OCI-LY1 (cell line): ENCODE results near the gene FXYD6.
"Not testable (repeated sequence)": the region's sequence is repeated elsewhere in the genome, so short reads cannot be mapped to it uniquely, and the experiment has no call there.

Experiments used
- H2AFZ ChIP-seq: fragments of 200-600 bp; sonication (generic), shearing (Covaris generic); 2 replicates; pipeline ENCODE4 v1.6.0; 2014; ENCODE audit warnings: antibody characterized with exemption, mild to moderate bottlenecking, low read length
- H3F3A ChIP-seq: fragments of 200-600 bp; sonication (generic), shearing (Covaris generic); 2 replicates; pipeline ENCODE4 v1.6.0; 2014; ENCODE audit warnings: mild to moderate bottlenecking, antibody characterized with exemption, low read length, moderate library complexity; ENCODE audit not compliant: insufficient read depth
- H3K27ac ChIP-seq: fragments of 200-600 bp; sonication (generic); 2 replicates; pipeline ENCODE4 v1.5.1; 2014; ENCODE audit warnings: low read length, mixed run types, mild to moderate bottlenecking, low read depth; ENCODE audit not compliant: poor library complexity, severe bottlenecking
- H3K27me3 ChIP-seq: fragments of 200-600 bp; sonication (generic); 2 replicates; pipeline ENCODE4 v1.6.0; 2014; ENCODE audit warnings: antibody characterized with exemption, mild to moderate bottlenecking, low read length, moderate library complexity; ENCODE audit not compliant: insufficient read depth
- H3K36me3 ChIP-seq: fragments of 200-600 bp; sonication (generic); 2 replicates; pipeline ENCODE4 v1.6.1; 2014; ENCODE audit warnings: mild to moderate bottlenecking, antibody characterized with exemption, low read length, moderate library complexity, mixed read lengths; ENCODE audit not compliant: insufficient read depth
- H3K4me1 ChIP-seq: fragments of 200-600 bp; sonication (generic); 2 replicates; pipeline ENCODE4 v1.5.1; 2014; ENCODE audit warnings: mild to moderate bottlenecking, low read length, moderate library complexity; ENCODE audit not compliant: insufficient read depth, severe bottlenecking
- H3K4me2 ChIP-seq: fragments of 200-600 bp; sonication (generic), shearing (Covaris generic); 2 replicates; pipeline ENCODE4 v1.6.1; 2014; ENCODE audit warnings: low read length
- H3K4me3 ChIP-seq: fragments of 200-600 bp; sonication (generic); 2 replicates; pipeline ENCODE4 v1.5.1; 2014; ENCODE audit warnings: low read length, low read depth, mild to moderate bottlenecking, mixed read lengths; ENCODE audit not compliant: poor library complexity, severe bottlenecking
- H3K79me2 ChIP-seq: fragments of 200-600 bp; shearing (Covaris generic); 2 replicates; pipeline ENCODE4 v1.6.1; 2016; ENCODE audit warnings: mixed run types, low read length, mixed read lengths; ENCODE audit not compliant: insufficient read depth
- H3K9ac ChIP-seq: fragments of 200-600 bp; sonication (generic), shearing (Covaris generic); 2 replicates; pipeline ENCODE4 v1.6.1; 2014; ENCODE audit warnings: mild to moderate bottlenecking, low read length, mixed read lengths
- H3K9me2 ChIP-seq: fragments of 200-600 bp; sonication (generic), shearing (Covaris generic); 2 replicates; pipeline ENCODE4 v1.6.1; 2014; ENCODE audit warnings: low read depth, mild to moderate bottlenecking, low read length, mixed read lengths
- H3K9me3 ChIP-seq: fragments of 200-600 bp; shearing (Covaris generic); 2 replicates; pipeline ENCODE4 v1.6.1; 2014; ENCODE audit warnings: low read length, mixed read lengths
- H4K20me1 ChIP-seq: fragments of 200-600 bp; sonication (generic), shearing (Covaris generic); 2 replicates; pipeline ENCODE4 v1.6.0; 2016; ENCODE audit warnings: mild to moderate bottlenecking, low read length; ENCODE audit not compliant: insufficient read depth
- EZH2 ChIP-seq: fragments of 200-600 bp; sonication (generic), shearing (Covaris generic); IDR thresholded peaks from 2 replicates; pipeline ENCODE4 v1.8.0; 2017; ENCODE audit warnings: borderline replicate concordance, mixed run types, mild to moderate bottlenecking, antibody characterized with exemption, low read length, moderate library complexity, mixed read lengths
- TF ChIP-seq, protein P1 (sequence below): fragments of 200-600 bp; sonication (generic), shearing (Covaris generic); IDR thresholded peaks from 2 replicates; pipeline ENCODE4 v1.5.1; 2017; ENCODE audit warnings: mild to moderate bottlenecking, antibody characterized with exemption, low read length, moderate library complexity, mixed read lengths

FXYD6 gene

GRCh38 chr11:117815262-117815803 is 61.1 kb downstream of the FXYD6 start:
- Histone ChIP-seq H3K27ac (no peak overlapping the region), H3K4me1 (peaks cover 11% of the 10 kb centered on the region), H3K9me2 (no peaks in the 10 kb centered on the region), H3K4me3 (no peak overlapping the region), H2AFZ (no peak overlapping the region), H3K4me2 (no peak overlapping the region; the same call in 1 of the 2 replicates), H3K79me2 (no peaks in the 10 kb centered on the region), H3F3A (no peaks in the 10 kb centered on the region), H3K9ac (no peak overlapping the region), H3K27me3 (no peaks in the 10 kb centered on the region), H4K20me1 (no peaks in the 10 kb centered on the region), H3K9me3 (no peaks in the 10 kb centered on the region), H3K36me3 (no peaks in the 10 kb centered on the region)
- TF ChIP-seq, protein P1, sequence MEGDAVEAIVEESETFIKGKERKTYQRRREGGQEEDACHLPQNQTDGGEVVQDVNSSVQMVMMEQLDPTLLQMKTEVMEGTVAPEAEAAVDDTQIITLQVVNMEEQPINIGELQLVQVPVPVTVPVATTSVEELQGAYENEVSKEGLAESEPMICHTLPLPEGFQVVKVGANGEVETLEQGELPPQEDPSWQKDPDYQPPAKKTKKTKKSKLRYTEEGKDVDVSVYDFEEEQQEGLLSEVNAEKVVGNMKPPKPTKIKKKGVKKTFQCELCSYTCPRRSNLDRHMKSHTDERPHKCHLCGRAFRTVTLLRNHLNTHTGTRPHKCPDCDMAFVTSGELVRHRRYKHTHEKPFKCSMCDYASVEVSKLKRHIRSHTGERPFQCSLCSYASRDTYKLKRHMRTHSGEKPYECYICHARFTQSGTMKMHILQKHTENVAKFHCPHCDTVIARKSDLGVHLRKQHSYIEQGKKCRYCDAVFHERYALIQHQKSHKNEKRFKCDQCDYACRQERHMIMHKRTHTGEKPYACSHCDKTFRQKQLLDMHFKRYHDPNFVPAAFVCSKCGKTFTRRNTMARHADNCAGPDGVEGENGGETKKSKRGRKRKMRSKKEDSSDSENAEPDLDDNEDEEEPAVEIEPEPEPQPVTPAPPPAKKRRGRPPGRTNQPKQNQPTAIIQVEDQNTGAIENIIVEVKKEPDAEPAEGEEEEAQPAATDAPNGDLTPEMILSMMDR: no peak
- TF ChIP-seq EZH2: no peak

- Histone ChIP-seq H2AFZ (no peak overlapping the region), H3K9me2 (no peaks in the 10 kb centered on the region), H3K27me3 (no peaks in the 10 kb centered on the region), H3K9ac (no peak overlapping the region), H3K27ac (no peak overlapping the region), H3K9me3 (no peaks in the 10 kb centered on the region), H3K4me1 (peaks cover 11% of the 10 kb centered on the region), H4K20me1 (no peaks in the 10 kb centered on the region), H3K79me2 (no peaks in the 10 kb centered on the region), H3F3A (no peaks in the 10 kb centered on the region), H3K36me3 (no peaks in the 10 kb centered on the region), H3K4me3 (no peak overlapping the region), H3K4me2 (no peak overlapping the region; the same call in 1 of the 2 replicates)
- TF ChIP-seq, protein P1: no peak
- TF ChIP-seq EZH2: no peak
Measured at GRCh38 chr11:117814766-117815261, 61.6 kb downstream of the FXYD6 start.

- Histone ChIP-seq H3K4me3 (no peak overlapping the region), H3K27ac (no peak overlapping the region), H3K9me2 (no peaks in the 10 kb centered on the region), H3K27me3 (no peaks in the 10 kb centered on the region), H3K9me3 (no peaks in the 10 kb centered on the region), H3K79me2 (no peaks in the 10 kb centered on the region), H3K9ac (no peak overlapping the region), H3K4me1 (peaks cover 11% of the 10 kb centered on the region), H3K36me3 (no peaks in the 10 kb centered on the region), H2AFZ (no peak overlapping the region), H3F3A (no peaks in the 10 kb centered on the region), H4K20me1 (no peaks in the 10 kb centered on the region), H3K4me2 (no peak overlapping the region)
- no peak for TF ChIP-seq EZH2
- TF ChIP-seq, protein P1: no peak
Measured at GRCh38 chr11:117814204-117814765, 62.2 kb downstream of the FXYD6 start.

DNA sequence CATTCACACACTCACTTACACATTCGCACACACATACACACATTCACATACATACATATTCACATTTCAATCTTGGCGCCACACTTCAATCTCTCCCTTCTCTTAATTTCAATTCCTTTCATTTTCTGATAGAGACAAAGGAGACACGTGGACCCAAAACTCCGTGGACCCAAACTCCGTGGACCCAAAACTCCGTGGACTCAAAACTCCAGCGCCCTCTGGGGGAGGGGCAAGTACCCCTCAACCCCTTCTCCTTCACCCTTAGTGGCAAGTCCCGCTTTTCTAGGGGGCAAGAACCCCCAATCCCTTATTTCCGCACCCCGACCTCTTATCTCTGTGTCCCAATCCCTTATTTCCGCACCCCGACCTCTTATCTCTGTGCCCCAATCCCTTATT is 66.4 kb downstream of the FXYD6 start:
- H3K4me2 ChIP-seq, H3K79me2 ChIP-seq, H3F3A ChIP-seq, H3K36me3 ChIP-seq, H3K27ac ChIP-seq, H3K4me1 ChIP-seq, H3K27me3 ChIP-seq, H2AFZ ChIP-seq, H3K4me3 ChIP-seq, H3K9ac ChIP-seq, H3K9me2 ChIP-seq, H4K20me1 ChIP-seq, H3K9me3 ChIP-seq: not testable (repeated sequence)
